GM10266 (cell line): ENCODE data around the gene NELFCD.

ENCODE experiments used
- DNase-seq: peaks from one replicate; pipeline ENCODE4 v3.0.0; 2012; ENCODE audit errors: extremely low spot score
- CTCF ChIP-seq: IDR thresholded peaks from 2 replicates; pipeline ENCODE4 v1.5.1; 2012; ENCODE audit warnings: mild to moderate bottlenecking, low read depth; ENCODE audit not compliant: control insufficient read depth, insufficient read depth; ENCODE audit errors: missing control alignments

The NELFCD gene

DNA sequence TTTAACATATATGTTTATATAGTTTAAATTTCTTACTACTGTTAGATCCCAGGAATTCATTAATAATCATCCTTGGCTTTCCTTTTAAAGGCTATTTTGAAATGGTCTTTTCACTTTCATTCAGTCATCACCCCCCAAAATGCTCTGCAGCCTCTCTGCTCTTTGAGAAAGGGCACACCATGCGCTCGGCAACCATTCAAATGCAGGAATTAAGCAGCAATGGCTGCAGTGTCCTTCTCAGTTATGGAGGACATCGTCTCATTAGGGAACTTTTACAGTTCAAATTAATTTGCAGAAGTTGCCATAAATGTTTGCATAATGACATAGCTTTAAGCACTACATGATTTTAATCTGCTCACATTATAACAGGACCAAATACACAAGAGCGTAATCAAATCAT, 44.5 kb downstream of the NELFCD start:
- no peak for TF ChIP-seq CTCF
- DNase-seq = no peak

DNA sequence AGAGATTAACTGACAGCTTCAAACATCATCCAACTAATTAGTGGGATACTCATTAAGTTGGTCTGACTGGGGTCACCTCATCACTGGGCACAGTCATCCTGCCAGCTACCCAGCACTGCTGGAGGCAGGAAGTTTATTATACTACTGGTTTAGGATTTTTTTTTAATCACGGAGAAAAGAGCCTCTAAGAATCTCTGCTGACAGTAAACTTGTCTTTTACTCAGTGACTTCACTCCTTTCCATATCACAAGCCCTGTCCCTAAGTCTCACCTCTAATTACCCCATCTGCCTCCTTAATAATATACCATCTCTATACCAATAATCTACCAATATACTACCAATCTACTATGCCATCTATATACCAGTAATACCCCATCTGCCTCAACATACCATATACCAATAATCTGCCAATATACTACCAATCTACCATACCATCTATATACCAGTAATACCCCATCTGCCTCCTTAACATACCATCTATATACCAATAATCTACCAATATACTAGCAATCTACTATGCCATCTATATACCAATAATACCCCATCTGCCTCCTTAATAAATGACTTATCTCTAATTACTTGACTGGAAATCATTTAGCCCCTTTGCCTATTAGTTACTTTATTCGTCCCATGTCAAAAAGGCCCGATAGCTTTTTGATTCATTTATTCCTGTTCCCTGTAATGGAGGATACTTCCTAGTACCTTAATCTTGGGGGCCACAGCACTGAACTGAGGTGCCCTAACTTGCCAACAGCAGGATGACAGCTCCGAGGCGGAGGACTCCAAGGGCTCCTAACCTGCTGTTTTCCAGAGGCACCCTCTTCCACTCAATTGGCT, 46.1 kb downstream of the NELFCD start:
- DNase-seq = no peak
- TF ChIP-seq CTCF = no peak

- DNase-seq = no peak
- no peak for TF ChIP-seq CTCF
Observed at GRCh38 chr20:59027741-59028320, 46.8 kb downstream of the NELFCD start.

DNA sequence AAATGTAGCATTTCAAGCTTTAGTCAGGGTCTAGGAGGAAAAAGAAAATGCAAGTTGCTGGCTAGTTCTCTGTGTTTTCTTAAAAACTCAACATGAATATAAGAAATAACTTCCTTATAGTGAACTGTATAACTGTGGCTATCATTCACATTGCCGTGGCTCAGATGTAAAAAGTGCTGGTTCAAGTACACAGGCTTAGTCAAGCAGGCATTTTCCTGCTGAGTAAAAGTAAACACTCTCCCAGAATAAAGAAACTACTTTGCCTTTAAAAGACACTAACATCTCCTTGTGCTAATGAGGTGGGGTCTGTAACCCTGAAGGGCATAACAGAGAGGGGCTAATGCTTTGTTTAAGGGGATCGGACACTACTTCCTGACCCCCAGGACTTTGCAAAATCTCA, 47.8 kb downstream of the NELFCD start:
- TF ChIP-seq CTCF = no peak
- DNase-seq = no peak

DNA sequence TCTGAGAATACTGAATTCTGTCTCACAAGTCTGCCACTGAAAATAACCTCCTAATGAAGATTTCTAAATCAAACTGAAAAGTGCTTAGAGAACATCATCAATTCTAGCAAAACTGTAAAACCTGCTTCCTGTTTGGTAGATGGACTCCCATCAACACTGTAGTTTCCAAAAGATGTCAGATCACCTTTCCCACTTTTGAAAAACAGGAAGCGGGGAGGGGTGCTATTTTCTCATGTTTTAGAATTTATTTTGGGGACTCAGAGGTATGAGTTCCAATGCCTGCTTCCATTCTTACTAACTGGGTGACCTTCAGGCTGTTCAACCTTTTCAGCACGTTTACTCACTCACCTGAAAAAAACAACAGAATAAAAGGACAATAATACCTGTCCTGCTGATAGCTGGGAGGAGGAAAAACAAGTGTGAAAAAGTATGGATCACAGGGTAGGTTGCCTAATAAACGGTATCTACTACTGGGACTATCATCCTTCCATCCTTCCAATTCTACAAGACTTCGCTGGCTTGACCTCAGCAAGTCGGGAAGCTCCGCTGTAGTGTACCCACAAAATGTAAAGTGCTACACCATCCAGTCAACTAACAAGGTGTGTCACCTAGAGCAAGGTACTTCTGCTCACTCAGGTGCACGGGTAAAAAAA, 50.0 kb downstream of the NELFCD start:
- no peak for DNase-seq
- no peak for TF ChIP-seq CTCF

- DNase-seq = no peak
- no peak for TF ChIP-seq CTCF
Observed at GRCh38 chr20:59031564-59032022, 50.5 kb downstream of the NELFCD start.
